ENCODE measurements around the gene CLCN2.

DNA sequence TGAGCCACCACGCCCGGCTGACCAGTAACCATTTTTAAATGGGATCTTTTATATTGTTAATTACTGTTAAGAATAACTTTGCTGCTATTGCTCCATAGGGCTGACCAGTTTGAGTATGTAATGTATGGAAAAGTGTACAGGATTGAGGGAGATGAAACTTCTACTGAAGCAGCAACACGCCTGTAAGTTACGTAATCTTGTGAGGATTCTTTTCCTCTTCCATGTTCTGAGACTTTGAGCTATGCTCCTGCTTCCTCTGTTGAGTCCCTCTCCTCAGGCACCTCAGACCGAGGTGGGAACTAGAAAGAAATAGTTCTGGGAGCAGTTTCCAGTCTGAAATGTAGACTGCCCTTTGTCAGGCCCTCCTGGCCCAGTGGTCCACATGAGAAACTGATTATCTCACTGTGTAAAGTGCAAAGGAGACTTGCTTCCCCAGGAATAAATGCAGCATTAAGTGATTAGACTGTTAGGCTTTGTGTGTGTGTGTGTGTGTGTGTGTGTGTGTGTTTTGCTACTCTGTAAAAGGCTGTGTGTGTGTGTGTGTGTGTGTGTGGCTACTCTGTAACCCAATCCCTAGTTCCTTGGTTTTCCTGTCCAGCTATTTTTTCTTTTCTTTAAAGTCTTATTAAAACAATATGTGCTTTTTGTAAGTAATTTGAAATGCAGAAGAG is 5.3 kb upstream of the CLCN2 start:
- TF ChIP-seq, protein P1, sequence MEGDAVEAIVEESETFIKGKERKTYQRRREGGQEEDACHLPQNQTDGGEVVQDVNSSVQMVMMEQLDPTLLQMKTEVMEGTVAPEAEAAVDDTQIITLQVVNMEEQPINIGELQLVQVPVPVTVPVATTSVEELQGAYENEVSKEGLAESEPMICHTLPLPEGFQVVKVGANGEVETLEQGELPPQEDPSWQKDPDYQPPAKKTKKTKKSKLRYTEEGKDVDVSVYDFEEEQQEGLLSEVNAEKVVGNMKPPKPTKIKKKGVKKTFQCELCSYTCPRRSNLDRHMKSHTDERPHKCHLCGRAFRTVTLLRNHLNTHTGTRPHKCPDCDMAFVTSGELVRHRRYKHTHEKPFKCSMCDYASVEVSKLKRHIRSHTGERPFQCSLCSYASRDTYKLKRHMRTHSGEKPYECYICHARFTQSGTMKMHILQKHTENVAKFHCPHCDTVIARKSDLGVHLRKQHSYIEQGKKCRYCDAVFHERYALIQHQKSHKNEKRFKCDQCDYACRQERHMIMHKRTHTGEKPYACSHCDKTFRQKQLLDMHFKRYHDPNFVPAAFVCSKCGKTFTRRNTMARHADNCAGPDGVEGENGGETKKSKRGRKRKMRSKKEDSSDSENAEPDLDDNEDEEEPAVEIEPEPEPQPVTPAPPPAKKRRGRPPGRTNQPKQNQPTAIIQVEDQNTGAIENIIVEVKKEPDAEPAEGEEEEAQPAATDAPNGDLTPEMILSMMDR (IDR thresholded peaks at IDR 0.05; ENCODE audit: insufficient read depth, low read length, poor library complexity, severe bottlenecking) = no peak
- no peak for TF ChIP-seq EZH2phosphoT487 (conservative IDR thresholded peaks at IDR 0.05; ENCODE audit: low read length)

All from SU-DHL-6 (cell line).